GM19239 (cell line): ENCODE results near the gene ALDH3B2.

Experiments used
- DNase-seq: peaks from one replicate; pipeline ENCODE4 v3.0.0; 2011; ENCODE audit warnings: low spot score; ENCODE audit not compliant: insufficient read length
- FAIRE-seq: peaks from 2 replicates; lab custom pipeline; 2011; peaks lifted over from hg19 to GRCh38; lab: Jason Lieb, UNC

Gene ALDH3B2

DNA sequence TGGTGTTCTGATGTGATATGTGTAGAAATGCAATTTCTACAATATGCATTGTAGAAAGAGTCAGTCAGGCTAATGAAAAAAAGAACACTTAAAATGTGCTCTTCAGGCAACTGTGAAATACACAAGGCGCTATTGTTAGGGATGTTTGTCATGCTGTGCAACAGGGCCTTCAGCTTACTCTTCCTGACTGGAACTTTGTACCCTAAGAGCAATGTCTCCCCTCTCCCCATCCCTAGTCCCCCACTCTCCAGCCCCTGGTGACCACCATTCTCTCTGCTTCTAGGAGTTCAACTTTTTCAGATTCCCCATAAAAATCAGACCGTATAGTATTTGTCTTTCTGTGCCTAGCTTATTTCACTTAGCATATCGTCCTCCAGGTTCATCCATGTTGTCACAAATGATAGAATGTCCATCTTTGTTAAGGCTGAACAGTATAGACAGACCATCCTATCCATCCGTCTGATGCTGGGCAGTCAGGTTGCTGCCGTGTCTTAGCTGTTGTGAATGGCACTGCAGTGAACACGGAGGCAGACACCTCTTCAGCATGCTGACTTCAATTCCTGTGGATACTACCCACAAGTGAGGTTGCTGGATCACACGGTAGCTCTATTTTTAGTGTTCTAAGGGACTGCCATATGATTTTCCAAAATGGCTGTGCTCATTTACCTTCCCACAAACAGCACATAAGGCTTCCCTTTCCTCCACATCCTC is 57.0 kb downstream of the ALDH3B2 start:
- DNase-seq: no peak
- FAIRE-seq: no peak

DNA sequence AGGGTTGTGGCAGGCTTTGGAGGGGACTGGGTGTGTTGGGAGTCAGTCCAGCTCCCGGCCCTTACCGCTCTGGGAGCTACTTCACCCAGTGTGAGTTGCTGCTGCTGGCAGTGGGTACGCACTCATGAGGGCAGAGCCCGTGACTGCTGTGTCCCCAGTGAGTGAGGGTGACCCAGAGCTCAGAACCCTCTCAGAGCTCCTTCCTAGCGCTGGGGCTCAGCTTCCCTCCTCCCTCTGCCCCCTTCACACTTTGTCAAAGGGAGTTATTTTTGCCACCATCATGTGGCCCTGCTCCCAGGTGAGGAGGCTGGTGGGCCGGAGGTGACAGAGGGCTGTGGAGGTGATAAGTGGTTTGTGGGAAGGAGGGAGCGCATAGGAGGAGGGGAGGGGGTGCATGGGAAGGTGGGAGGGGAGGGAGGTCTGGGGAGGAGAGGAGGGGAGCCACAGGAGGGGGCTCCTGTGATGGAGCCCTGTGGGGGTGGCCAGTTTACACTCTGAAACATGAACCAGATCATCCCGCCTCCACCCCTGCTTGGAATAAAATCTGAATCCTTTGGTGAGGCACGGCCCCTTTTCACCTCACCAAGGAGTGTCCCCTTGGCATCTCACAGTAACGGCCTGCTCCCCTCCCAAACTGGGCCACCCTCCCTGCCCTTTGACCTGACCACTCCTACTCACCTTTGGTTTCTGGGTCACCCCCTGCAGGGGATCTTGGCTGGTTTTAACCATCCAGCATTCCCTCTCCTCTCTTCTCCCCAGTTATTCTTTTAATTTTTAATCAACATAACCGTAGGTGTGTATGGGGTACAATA is 57.8 kb downstream of the ALDH3B2 start:
- DNase-seq (no peak), FAIRE-seq (no peak)

DNA sequence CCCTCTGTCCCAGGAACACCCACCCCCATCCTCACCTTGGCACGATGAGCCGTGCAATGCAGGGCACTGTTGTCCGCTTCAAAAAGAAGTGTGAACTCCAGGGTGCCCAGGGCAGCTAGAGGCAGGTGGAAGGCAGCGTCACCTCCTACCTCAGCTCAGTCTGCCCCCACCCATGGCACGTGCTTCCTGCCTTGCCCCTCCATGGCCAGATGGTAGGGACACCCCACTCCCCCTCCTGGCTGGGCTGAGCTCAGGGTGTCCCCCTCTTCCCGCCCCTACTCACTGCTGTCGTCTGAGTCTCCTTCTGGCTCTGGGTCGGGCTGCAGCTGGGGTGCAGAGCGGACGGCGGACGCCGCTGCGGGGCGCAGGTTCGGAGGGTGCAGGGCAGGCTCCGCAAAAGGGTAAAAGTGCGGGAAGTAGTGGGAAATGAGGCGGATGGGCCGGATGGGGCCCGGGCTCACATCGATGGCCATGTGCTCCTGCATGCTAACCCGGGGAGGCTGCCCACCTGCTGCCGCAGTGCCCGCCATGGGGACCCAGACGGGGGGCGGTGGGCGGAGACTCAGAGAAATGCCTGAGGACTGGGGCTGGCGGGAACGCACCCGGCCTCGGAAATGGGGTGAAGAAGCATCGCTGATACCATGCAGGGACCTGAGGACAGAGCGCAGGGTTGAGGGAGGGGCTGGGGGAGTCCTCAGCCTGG is 58.5 kb downstream of the ALDH3B2 start:
- FAIRE-seq: no peak

DNA sequence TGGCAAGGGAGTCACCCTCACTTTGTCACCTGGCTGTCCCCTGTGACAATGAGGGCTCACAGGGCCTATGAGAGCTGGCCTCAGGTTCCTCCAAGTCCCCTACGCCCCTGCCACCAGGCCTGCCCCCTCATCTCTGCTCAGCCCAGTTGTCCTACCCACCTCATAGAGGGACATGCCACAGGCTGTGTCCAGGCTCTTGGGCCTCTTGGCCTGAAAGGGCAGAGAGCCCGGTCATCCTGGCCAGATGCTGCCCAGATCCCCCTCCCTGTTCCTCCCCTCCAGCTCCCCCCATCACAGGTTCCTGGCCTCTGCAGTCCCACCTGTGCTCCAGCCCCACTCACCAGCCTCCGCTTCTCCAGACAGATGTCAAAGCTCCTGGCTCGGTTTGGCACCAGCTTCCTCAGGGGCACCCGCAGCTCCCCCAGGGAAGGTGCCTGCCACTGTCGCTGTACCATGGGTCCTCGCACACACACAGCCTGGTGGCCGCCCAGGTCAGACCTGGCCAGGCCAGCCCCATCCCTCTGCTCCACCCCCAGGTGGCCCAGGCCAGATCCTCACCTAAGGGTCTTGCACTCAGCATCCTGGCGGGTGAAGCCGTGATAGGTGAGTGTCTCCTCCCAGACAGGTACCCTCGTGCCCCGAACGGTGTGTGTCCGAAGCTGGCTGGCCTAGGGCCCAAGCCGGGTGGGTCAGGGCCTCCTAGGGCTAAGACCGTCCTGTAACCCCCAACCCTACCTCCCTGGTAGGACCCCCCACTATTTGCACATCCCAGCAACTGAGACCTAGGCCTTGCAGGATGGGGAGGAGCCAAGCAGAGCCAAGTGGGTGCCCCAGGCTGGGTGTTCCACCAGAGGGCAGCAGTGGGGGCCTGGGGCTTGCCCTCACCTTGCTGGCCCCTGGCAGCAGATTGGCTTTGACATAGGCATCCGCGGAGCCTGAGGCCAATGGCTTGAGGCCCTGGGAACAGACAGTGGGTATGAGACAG is 59.4 kb downstream of the ALDH3B2 start:
- peak; percentile 63 for DNase-seq
- no peak for FAIRE-seq

More for the DNA sequence above, 58.5 kb downstream of the ALDH3B2 start:
- no peak for DNase-seq

DNA sequence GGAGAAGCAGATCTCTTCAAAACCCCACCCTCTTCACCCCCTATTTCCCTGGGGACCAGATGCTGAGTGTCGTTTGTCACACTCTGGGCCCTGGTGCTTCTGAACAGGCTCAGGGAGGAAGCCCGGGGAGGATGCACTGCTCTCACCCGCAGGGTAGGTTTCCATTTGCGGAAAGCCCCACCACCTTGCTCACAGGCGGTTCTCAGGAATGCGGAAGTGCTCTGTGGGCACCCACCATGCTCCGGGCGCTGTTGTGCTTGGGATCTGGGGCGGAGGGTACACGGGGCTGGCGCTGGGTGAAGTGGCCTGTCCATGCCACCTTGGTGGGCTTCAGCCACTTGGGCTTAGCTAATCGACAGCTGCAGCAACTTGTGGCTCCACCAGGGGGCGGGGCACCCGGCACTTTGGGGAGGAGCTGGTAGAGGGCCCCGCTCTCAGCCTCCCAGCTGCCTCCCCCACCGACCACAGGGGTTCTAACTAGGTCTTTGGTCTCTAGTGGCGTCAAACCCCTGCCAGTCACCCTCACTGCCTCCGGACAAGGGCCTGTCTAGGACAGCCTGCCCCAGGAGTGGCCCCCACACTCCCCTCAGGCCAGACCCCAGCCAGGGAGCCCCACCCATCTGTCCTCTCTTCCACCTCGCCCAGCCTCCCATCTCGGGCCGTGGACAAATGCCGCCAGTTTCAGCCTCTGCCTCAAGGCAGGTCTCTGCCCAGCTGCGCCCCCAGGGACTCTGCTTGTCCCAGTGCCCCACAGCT is 60.3 kb downstream of the ALDH3B2 start:
- peak; percentile 92 for FAIRE-seq
- DNase-seq: peak; percentile 90

DNA sequence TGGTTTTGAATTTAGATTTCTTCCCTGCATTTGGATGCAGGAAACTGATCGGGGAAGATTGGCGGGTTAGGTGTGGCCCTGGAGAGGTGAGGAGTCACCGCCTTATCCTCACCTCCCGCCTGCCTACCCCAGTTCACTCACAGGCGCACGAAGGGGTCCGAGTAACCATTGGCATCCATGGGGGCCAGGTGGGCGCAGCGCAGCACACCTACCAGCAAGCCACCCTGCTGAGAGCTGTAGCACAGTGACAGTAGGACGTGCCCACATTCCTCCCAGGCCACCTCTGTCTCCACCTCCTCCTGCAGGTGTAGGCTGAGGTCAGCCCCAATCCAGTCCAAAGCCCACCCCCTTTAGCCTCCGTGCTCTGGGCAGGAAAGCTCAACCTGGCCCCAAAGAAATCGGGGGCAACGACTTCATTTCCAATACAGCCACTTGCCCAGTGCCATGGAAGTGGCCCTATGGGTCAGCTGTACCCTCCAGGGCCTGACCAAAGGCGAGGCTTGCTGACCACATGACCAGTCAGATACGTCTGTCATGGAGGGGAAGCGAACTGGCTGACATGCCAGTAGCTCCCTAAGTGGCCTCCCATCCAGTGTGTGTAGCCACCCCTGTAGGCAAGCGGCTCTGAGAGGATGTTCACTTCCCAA is 61.0 kb downstream of the ALDH3B2 start:
- no peak for FAIRE-seq

DNA sequence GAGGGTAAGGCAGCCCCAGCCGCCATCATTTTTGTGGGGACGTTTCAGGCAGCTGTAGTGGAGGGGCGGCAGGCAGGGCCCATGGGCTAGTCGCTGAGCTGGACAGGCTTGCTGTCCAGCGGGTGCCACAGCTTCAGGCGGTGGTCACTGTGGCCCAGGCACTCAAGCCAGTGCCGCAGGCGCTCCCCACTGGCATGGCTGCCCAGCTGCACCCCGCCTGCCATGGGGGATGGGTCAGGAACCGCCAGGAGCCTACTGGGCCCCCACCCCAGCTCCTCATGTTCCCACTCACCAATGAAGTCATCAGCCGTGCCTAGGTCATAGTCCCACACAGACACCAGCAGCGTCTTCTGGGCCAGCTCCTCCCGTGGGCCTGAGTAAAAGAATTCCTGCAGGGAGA is 61.7 kb downstream of the ALDH3B2 start:
- FAIRE-seq: no peak
- no peak for DNase-seq

More for the DNA sequence above, 61.0 kb downstream of the ALDH3B2 start:
- DNase-seq: no peak
